HepG2 (cell line): ENCODE results near the gene SLC5A6. TPM values are rescaled to one million over a fixed set of nuclear protein-coding genes. Genes with fewer than 3 reads are reported as not detected.

Source experiments
- AGO1 ChIP-seq: fragments of 200-400 bp; formaldehyde crosslinking; IDR thresholded peaks from 2 replicates; pipeline ENCODE4 v1.6.1; 2017; ENCODE audit warnings: mild to moderate bottlenecking, low read depth, low read length, moderate library complexity; ENCODE audit not compliant: poor library complexity, severe bottlenecking
- ISL2 ChIP-seq: sonication (generic); formaldehyde crosslinking; IDR thresholded peaks from 2 replicates; pipeline ENCODE4 v1.5.0; 2020; ENCODE audit warnings: missing genetic modification reagents
- NCOA1 ChIP-seq: sonication (generic); formaldehyde crosslinking; IDR thresholded peaks from 2 replicates; pipeline ENCODE4 v1.9.0; 2021; ENCODE audit warnings: missing genetic modification reagents
- NR2F6 ChIP-seq, 2 experiments: IDR thresholded peaks; 2 replicates each; pipeline ENCODE4 v1.6.1; 2016; ENCODE audit warnings: antibody characterized with exemption in 1 of 2, mild to moderate bottlenecking in 1 of 2
- PAX8 ChIP-seq: sonication (generic); formaldehyde crosslinking; IDR thresholded peaks from 2 replicates; pipeline ENCODE4 v1.8.0; 2022; ENCODE audit warnings: mild to moderate bottlenecking, missing genetic modification reagents, borderline replicate concordance
- SCMH1 ChIP-seq: sonication (generic); formaldehyde crosslinking; IDR thresholded peaks from 2 replicates; pipeline ENCODE4 v1.9.0; 2021; ENCODE audit warnings: missing genetic modification reagents, mild to moderate bottlenecking, borderline replicate concordance
- SP140L ChIP-seq: sonication (generic); formaldehyde crosslinking; IDR thresholded peaks from 2 replicates; pipeline ENCODE4 v1.4.0; 2020; ENCODE audit warnings: missing genetic modification reagents, borderline replicate concordance
- SUZ12 ChIP-seq: fragments of 150-350 bp; IDR thresholded peaks from 2 replicates; pipeline ENCODE4 v1.6.1; 2014; ENCODE audit warnings: low read depth, low read length
- ZNF337 ChIP-seq: sonication (generic); formaldehyde crosslinking; IDR thresholded peaks from 2 replicates; pipeline ENCODE4 v1.5.1; 2020; ENCODE audit warnings: missing genetic modification reagents, low read depth, mild to moderate bottlenecking, borderline replicate concordance
- ZNF776 ChIP-seq: sonication (generic); formaldehyde crosslinking; IDR thresholded peaks from 2 replicates; pipeline ENCODE4 v1.4.0; 2020; ENCODE audit warnings: mild to moderate bottlenecking, missing genetic modification reagents
- polyA plus RNA-seq, 8 experiments: library from polyadenylated mRNA; depleted of rRNA in 3 of 8; stranded (reverse) in 7 of 8; unstranded in 1 of 8; fragments of >200 nt; fragmentation: Illumina TruSeq in 4 of 8; extraction: Trizol in 4 of 8; gene quantifications; 2 replicates each; pipeline versions ENCODE4 v1.2.1 to v1.2.3, GENCODE V29; 2011 to 2016; ENCODE audit warnings: low read depth in 4 of 8, missing spikeins in 1 of 8, mixed read lengths in 1 of 8; ENCODE audit not compliant: insufficient read depth in 1 of 8
- total RNA-seq, 5 experiments: library from RNA; depleted of rRNA; stranded (reverse); fragments of >200 nt; fragmentation: Illumina TruSeq; extraction: Trizol; gene quantifications; 2 replicates each; pipeline ENCODE4 v1.2.3, GENCODE V29; 2016; ENCODE audit warnings: low read depth in 1 of 5
- TF ChIP-seq, protein P1 (sequence below): sonication (generic); formaldehyde crosslinking; IDR thresholded peaks from 2 replicates; pipeline ENCODE4 v1.4.0; 2020; ENCODE audit warnings: missing genetic modification reagents
- TF ChIP-seq, protein P2 (sequence below): sonication (generic); formaldehyde crosslinking; IDR thresholded peaks from 2 replicates; pipeline ENCODE4 v1.5.0; 2020; ENCODE audit warnings: mild to moderate bottlenecking, missing genetic modification reagents
- TF ChIP-seq, protein P3 (sequence below): sonication (generic); formaldehyde crosslinking; IDR thresholded peaks from 2 replicates; pipeline ENCODE4 v1.9.0; 2021; ENCODE audit warnings: missing genetic modification reagents, borderline replicate concordance
- TF ChIP-seq, protein P4 (sequence below), 2 experiments: fragments of 450-650 bp in 1 of 2; sonication (generic) in 1 of 2; formaldehyde crosslinking; IDR thresholded peaks; 2 replicates each; pipeline versions ENCODE4 v1.5.0 to v1.8.0; 2020 to 2022; ENCODE audit warnings: mild to moderate bottlenecking in 1 of 2, missing genetic modification reagents in 1 of 2

The SLC5A6 gene
- total and polyA plus RNA-seq, 2 of the 13 experiments (the other 11 are each of a cell fraction or from before 2014, with no cell fraction given), result 135 to 417 TPM

DNA sequence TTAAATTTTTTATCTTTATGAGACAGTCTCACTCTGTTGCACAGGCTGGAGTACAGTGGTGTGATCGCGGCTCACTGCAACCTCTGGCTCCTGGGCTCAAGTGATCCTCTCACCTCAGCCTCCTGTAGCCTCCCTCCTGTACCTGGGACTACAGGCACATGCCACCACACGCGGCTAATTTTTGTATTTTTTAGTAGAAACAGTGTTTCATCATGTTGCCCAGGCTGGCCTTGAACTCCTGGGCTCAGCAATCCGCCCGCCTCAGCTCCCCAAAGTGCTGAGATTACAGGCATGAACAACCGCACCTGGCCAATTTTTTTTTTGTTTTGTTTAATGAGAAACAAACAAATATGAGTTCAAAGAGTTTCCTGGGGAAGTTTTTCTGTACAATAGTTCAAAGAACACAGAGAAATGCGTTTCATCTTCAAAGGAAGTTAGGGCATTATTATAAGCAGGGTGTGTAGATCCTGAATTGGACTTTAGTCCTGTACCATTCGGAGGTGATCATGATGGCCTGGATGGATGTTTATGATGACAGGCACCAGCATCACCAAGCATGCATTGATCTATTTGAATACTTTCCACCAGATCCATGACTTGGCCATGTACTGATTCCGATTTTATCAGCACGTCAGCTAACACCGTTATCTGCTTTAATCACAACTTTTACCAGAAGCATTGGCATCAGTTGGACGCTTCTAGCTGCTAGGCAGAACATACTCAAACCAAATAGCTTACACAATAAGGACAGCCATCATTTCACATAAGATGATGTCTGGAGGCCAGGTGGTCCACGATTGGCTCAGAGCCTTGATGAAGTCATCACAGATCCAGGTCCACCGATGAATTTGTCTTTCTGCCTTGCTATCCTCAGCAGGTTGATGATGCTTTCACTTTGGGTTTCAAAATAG, 34.4 kb downstream of the SLC5A6 start (continued):
- TF ChIP-seq, protein P1, sequence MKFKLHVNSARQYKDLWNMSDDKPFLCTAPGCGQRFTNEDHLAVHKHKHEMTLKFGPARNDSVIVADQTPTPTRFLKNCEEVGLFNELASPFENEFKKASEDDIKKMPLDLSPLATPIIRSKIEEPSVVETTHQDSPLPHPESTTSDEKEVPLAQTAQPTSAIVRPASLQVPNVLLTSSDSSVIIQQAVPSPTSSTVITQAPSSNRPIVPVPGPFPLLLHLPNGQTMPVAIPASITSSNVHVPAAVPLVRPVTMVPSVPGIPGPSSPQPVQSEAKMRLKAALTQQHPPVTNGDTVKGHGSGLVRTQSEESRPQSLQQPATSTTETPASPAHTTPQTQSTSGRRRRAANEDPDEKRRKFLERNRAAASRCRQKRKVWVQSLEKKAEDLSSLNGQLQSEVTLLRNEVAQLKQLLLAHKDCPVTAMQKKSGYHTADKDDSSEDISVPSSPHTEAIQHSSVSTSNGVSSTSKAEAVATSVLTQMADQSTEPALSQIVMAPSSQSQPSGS (CRISPR knock-in tag), result peak; percentile 79
- TF ChIP-seq PAX8 (no peak), ZNF776 (CRISPR knock-in tag) (no peak), AGO1 (no peak), ISL2 (CRISPR knock-in tag) (peak; percentile 98), NCOA1 (CRISPR knock-in tag) (peak; percentile 92; the same call in 1 of the 2 replicates), NR2F6 (IDR thresholded peaks at IDR 0.05) (peak; percentile 94), NR2F6 (CRISPR knock-in tag; IDR thresholded peaks at IDR 0.05) (peak; percentile 86), SUZ12 (no peak), SP140L (no peak), ZNF337 (CRISPR knock-in tag) (no peak), SCMH1 (CRISPR knock-in tag) (no peak)
- TF ChIP-seq, protein P2, sequence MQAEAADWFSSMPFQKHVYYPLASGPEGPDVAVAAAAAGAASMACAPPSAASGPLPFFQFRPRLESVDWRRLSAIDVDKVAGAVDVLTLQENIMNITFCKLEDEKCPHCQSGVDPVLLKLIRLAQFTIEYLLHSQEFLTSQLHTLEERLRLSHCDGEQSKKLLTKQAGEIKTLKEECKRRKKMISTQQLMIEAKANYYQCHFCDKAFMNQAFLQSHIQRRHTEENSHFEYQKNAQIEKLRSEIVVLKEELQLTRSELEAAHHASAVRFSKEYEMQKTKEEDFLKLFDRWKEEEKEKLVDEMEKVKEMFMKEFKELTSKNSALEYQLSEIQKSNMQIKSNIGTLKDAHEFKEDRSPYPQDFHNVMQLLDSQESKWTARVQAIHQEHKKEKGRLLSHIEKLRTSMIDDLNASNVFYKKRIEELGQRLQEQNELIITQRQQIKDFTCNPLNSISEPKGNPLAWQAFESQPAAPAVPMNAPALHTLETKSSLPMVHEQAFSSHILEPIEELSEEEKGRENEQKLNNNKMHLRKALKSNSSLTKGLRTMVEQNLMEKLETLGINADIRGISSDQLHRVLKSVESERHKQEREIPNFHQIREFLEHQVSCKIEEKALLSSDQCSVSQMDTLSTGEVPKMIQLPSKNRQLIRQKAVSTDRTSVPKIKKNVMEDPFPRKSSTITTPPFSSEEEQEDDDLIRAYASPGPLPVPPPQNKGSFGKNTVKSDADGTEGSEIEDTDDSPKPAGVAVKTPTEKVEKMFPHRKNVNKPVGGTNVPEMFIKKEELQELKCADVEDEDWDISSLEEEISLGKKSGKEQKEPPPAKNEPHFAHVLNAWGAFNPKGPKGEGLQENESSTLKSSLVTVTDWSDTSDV (CRISPR knock-in tag), result no peak
- TF ChIP-seq, protein P3, sequence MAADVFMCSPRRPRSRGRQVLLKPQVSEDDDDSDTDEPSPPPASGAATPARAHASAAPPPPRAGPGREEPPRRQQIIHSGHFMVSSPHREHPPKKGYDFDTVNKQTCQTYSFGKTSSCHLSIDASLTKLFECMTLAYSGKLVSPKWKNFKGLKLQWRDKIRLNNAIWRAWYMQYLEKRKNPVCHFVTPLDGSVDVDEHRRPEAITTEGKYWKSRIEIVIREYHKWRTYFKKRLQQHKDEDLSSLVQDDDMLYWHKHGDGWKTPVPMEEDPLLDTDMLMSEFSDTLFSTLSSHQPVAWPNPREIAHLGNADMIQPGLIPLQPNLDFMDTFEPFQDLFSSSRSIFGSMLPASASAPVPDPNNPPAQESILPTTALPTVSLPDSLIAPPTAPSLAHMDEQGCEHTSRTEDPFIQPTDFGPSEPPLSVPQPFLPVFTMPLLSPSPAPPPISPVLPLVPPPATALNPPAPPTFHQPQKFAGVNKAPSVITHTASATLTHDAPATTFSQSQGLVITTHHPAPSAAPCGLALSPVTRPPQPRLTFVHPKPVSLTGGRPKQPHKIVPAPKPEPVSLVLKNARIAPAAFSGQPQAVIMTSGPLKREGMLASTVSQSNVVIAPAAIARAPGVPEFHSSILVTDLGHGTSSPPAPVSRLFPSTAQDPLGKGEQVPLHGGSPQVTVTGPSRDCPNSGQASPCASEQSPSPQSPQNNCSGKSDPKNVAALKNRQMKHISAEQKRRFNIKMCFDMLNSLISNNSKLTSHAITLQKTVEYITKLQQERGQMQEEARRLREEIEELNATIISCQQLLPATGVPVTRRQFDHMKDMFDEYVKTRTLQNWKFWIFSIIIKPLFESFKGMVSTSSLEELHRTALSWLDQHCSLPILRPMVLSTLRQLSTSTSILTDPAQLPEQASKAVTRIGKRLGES (CRISPR knock-in tag), result peak; percentile 66; the same call in 1 of the 2 replicates
- TF ChIP-seq, protein P4, sequence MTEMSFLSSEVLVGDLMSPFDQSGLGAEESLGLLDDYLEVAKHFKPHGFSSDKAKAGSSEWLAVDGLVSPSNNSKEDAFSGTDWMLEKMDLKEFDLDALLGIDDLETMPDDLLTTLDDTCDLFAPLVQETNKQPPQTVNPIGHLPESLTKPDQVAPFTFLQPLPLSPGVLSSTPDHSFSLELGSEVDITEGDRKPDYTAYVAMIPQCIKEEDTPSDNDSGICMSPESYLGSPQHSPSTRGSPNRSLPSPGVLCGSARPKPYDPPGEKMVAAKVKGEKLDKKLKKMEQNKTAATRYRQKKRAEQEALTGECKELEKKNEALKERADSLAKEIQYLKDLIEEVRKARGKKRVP (CRISPR knock-in tag; IDR thresholded peaks at IDR 0.05), result peak; percentile 28 to 99; a peak in 2 of 4 replicates
